Measurements from ENCODE around the gene LAG3.

The LAG3 gene

DNA sequence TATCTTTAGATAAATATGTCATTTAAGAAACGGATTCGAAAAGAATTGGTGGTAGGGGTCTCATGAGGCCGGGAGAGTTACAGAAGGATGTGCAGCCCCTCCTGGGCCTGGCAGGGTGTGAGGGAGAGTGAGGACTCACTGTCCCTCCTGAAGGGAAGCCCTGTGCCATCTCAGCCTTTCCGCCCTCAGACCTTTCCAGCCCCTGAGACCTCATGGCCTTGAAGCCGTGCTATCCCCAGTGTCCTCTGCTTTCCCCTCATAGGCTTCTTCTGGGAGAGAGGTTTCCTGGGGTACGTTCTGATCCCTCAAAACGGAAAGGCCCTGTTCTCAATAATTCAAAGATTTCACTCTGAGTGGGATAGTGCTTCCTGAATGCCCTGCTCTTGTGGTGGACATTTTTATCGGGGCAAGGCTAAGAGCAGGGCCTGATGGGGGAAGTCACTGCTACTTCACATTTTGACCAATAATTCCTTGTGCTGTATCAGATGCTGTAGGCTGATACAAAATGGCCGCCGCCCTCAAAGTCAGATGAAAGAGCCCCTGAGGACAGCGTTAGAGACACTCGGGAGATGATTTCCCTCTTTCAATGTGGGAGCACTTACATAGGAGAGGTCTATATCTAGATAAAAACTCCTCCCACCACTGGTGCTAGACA, 18.3 kb downstream of the LAG3 start:
- no peak for FAIRE-seq

GRCh38 chr12:6791931-6792520, 19.7 kb downstream of the LAG3 start:
- no peak for FAIRE-seq

DNA sequence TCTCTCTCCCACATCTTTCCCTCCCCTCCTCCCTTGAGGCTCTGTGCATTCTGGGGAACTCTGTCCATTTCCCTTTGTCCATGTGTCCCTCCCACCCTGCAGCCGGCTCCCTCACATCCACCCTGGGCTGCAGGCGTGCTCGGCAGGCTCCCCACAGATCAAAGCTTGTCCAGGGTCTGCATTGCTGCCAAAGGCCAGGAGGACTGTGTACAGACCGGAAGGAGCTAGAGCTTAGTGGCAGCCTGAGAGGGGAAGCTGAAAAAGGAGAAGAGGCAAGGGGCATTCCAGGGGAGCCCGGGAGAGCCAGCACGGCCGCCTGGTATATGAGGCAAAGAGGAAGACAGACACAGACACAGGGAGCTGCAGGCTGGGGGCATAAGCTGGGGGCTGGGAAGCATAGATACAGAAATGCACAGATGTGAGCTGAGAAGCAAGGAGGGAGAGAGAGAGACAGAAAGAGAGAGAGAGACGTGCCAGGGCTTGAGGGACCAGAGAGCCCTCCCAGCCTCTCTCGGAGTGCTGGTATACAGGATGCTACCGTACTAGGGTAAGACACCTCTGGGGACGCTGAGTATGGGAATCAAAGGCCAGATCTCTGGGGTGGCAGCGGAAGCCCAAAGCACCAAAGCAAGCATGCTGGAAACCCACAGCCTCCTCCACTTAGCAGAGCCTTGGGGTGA, 20.3 kb downstream of the LAG3 start:
- no peak for FAIRE-seq

DNA sequence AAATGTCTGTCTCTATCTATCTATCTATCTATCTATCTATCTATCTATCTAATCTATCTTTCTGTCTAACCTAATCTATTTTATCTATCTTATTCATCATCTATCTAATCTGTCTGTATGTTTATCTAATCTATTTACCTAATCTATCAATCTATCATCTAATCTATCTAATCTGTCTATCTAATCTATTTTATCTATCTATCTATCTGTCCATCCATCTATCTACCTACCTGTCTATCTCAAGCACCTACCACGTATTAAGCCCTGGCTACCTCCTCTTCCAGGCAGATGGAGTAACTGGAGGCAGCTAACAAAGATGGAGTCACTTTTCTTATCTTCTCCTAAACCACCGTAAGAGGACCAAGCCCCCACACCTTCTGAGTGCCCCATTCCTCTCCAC, 22.8 kb downstream of the LAG3 start:
- no peak for FAIRE-seq

DNA sequence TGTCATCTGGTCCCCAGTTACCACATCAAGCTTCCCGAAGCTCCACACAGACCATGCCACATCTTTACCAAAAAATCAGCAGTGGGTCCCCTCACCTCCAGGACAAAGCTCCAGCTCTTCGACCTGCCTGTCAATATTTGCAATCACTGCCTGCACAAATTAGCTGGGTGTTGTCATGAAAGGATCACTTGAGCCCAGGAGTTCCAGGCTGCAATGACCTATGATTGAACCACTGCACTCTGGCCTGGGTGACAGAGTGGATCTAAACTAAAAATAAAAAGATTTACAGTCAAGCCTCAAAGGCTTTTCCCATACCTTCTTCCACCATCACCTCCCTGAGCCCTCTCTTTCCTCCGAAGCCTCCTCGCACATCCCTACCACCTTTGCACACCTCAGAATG, 24.3 kb downstream of the LAG3 start:
- no peak for FAIRE-seq

DNA sequence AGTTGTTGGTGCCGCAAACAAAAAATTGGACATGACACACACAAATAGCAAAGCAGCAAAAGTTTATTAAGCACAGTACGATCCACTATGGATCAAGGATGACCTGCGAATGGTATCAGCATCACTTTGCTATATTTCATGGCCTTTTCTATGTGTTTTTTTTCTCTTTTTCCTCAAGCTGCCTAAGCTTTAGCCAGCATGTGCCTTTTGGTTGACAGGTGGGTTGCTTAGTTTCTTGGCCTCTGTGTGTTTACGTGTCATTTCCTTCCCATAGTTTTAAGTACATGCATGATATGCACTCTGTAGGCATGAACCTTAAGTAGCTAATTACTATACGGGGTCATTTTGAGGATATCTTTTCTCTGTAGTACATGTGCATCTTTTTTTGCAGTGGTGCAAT, 26.8 kb downstream of the LAG3 start:
- FAIRE-seq = no peak

- FAIRE-seq = no peak
Observed at GRCh38 chr12:6807170-6807569, 34.9 kb downstream of the LAG3 start.

- no peak for FAIRE-seq
Observed at GRCh38 chr12:6809056-6809455, 36.7 kb downstream of the LAG3 start.

GRCh38 chr12:6810758-6811157, 38.4 kb downstream of the LAG3 start:
- no peak for FAIRE-seq

DNA sequence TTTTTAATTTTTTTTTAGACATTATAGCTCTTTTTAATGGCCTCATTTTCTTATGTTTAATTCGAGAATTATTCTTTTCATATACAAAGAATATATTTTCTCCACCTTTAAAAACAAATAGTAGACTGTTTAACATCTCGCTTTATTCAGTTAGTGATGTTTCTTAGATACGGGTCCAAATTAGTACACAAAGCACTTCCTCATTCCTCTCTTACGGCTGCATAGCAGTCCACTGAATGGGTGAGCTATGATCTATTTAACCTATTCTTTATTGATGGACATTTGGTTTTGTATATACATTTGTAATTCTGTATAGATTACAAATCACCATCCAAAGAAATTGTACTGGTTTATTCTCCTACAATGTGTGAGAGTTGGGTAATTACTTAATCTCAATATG, 41.0 kb downstream of the LAG3 start:
- FAIRE-seq = no peak

DNA sequence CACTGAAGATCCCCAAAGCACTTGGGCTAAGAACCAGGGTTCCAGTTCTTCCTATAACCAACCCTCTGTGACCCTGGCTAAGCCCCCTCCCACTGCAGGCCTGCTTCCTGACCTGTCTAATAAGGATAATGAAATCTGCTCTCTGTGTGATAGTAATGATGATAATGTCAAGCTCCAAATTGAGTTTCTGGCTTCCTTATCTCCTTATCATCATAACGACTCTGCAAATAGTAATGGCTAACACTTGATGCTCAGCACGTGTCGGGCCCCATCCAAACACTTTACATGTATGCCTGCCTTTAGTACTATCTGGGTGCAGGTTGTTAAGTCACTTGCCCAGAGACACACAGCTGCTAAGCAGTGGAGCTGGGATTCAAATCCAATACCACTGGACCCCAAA, 44.3 kb downstream of the LAG3 start:
- FAIRE-seq = no peak

- FAIRE-seq = no peak
Observed at GRCh38 chr12:6817098-6817497, 44.8 kb downstream of the LAG3 start.

- no peak for FAIRE-seq
Observed at GRCh38 chr12:6817662-6818157, 45.4 kb downstream of the LAG3 start.

DNA sequence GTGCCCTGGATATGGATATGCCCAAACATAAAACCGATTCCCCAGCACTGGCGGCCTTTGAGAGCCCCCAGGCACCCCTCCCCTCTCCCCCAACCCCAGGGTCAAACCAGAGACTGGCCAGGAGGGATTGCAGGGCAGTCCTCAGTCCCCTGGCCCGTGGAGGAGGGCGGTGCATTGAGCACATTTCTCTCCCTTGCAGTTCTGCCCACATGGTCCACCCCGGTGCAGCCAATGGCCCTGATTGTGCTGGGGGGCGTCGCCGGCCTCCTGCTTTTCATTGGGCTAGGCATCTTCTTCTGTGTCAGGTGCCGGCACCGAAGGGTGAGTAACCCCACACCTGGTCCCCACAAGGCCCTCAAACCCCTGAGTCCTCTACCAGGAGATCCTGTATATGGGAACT, 45.9 kb downstream of the LAG3 start:
- no peak for FAIRE-seq

GRCh38 chr12:6818645-6819044, 46.3 kb downstream of the LAG3 start:
- FAIRE-seq = no peak

DNA sequence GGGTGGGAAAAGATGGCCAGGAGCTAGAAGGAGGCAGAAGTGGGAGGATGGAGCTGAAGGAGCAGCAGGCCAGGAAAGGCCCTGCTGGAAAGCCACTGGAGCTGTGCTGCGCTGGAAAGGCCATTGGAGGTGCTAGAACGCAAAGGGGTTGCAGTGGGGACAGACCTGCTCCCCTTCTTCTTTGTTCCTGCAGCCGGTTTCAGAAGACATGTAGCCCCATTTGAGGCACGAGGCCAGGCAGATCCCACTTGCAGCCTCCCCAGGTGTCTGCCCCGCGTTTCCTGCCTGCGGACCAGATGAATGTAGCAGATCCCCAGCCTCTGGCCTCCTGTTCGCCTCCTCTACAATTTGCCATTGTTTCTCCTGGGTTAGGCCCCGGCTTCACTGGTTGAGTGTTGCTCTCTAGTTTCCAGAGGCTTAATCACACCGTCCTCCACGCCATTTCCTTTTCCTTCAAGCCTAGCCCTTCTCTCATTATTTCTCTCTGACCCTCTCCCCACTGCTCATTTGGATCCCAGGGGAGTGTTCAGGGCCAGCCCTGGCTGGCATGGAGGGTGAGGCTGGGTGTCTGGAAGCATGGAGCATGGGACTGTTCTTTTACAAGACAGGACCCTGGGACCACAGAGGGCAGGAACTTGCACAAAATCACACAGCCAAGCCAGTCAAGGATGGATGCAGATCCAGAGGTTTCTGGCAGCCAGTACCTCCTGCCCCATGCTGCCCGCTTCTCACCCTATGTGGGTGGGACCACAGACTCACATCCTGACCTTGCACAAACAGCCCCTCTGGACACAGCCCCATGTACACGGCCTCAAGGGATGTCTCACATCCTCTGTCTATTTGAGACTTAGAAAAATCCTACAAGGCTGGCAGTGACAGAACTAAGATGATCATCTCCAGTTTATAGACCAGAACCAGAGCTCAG, 47.0 kb downstream of the LAG3 start:
- no peak for FAIRE-seq

DNA sequence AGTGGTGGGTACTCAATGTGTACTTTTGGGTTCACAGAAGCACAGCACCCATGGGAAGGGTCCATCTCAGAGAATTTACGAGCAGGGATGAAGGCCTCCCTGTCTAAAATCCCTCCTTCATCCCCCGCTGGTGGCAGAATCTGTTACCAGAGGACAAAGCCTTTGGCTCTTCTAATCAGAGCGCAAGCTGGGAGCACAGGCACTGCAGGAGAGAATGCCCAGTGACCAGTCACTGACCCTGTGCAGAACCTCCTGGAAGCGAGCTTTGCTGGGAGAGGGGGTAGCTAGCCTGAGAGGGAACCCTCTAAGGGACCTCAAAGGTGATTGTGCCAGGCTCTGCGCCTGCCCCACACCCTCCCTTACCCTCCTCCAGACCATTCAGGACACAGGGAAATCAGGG, 47.8 kb downstream of the LAG3 start:
- FAIRE-seq = no peak

- FAIRE-seq = no peak
Observed at GRCh38 chr12:6821591-6822425, 49.5 kb downstream of the LAG3 start, which contains the start of gene GPR162. Gene GPR162 (plus strand): TSS chr12:6821821. CDS start chr12:6823899, 2,078 bp downstream.

- FAIRE-seq = no peak
Observed at GRCh38 chr12:6822426-6823135, 50.3 kb downstream of the LAG3 start.

DNA sequence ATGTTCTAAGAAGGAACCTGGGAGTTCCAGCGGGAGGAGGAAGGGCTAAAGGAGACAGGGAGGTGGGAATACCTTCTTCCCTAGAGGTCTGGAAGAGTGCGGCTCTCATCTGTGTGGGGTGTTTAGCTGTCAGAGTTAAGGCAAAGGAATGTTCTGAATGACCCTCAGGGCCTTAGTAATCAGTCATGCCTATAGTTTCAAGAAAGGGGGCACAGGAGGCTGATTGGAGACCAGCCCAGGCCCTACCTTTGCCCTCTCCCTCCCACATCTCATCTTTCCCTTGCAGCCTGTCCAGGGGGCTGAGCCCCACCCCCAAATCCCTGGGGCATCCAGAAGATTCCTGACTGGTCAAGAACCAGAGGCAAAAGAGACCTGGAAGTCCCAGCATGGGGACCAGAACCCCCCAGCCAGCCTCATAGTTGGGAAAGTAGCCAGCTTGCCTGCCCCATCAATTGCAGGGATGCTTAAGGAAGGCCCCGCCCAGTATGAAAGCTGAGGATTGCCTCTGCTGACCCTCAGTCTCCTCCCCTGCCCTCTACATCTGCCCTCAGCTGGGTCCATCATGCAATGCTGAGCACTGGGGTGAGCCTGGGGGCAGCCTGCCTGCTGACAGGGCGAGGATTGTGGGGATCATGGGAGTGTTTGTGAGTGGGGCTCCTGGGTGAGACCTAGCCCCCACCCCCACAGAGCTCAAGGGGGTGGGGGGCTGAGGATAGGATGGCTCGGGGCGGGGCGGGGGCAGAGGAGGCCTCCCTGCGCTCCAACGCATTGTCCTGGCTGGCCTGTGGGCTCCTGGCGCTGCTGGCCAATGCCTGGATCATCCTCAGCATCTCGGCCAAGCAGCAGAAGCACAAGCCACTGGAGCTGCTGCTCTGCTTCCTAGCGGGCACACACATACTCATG, 51.1 kb downstream of the LAG3 start:
- FAIRE-seq = no peak

Measured in endometrium (tissue), 2 donors.